Suprapubic skin (tissue), 3 donors: ENCODE measurements around the gene ANKRD44.

Experiments used
- EP300 ChIP-seq: sonication (generic); formaldehyde crosslinking; IDR thresholded peaks from one replicate; pipeline ENCODE4 v1.6.1; 2017; ENCODE audit warnings: antibody characterized with exemption
- TF ChIP-seq, protein P1 (sequence below), 2 donors: fragments of 200-600 bp in 1 of 2; fragments of 450-650 bp in 1 of 2; sonication (generic) in 1 of 2; IDR thresholded peaks; one replicate each; pipeline ENCODE4 v1.5.1; 2016 to 2019; ENCODE audit warnings: antibody characterized with exemption in 2 of 2, mild to moderate bottlenecking in 1 of 2, moderate library complexity in 1 of 2

DNA sequence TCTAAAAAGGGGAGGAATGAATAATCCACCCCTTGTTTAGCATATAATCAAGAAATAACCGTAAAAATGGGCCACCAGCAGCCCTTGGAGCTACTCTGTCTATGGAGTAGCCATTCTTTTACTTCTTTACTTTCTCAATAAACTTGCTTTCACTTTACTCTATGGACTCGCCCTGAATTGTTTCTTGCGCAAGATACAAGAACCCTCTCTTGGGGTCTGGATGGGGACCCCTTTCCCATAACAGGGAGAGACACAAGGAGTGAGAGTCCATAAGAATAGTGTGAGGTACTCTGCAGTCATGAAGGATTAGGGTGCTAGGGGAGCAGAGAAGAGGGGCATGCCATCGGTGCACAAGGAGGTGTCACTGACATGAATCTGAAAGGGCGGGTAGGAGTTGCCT lies 224.9 kb downstream of the ANKRD44 start:
- no peak for TF ChIP-seq EP300
- TF ChIP-seq, protein P1, sequence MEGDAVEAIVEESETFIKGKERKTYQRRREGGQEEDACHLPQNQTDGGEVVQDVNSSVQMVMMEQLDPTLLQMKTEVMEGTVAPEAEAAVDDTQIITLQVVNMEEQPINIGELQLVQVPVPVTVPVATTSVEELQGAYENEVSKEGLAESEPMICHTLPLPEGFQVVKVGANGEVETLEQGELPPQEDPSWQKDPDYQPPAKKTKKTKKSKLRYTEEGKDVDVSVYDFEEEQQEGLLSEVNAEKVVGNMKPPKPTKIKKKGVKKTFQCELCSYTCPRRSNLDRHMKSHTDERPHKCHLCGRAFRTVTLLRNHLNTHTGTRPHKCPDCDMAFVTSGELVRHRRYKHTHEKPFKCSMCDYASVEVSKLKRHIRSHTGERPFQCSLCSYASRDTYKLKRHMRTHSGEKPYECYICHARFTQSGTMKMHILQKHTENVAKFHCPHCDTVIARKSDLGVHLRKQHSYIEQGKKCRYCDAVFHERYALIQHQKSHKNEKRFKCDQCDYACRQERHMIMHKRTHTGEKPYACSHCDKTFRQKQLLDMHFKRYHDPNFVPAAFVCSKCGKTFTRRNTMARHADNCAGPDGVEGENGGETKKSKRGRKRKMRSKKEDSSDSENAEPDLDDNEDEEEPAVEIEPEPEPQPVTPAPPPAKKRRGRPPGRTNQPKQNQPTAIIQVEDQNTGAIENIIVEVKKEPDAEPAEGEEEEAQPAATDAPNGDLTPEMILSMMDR (IDR thresholded peaks at IDR 0.05), result no peak
